ENCODE measurements around the gene PAWR. TPM values are rescaled to one million over a fixed set of nuclear protein-coding genes. Genes with fewer than 3 reads are reported as not detected.

Gene PAWR, protein sequence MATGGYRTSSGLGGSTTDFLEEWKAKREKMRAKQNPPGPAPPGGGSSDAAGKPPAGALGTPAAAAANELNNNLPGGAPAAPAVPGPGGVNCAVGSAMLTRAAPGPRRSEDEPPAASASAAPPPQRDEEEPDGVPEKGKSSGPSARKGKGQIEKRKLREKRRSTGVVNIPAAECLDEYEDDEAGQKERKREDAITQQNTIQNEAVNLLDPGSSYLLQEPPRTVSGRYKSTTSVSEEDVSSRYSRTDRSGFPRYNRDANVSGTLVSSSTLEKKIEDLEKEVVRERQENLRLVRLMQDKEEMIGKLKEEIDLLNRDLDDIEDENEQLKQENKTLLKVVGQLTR
- 1 to 10 TPM; 4.3 to 5.0 TPM for total RNA-seq

DNA sequence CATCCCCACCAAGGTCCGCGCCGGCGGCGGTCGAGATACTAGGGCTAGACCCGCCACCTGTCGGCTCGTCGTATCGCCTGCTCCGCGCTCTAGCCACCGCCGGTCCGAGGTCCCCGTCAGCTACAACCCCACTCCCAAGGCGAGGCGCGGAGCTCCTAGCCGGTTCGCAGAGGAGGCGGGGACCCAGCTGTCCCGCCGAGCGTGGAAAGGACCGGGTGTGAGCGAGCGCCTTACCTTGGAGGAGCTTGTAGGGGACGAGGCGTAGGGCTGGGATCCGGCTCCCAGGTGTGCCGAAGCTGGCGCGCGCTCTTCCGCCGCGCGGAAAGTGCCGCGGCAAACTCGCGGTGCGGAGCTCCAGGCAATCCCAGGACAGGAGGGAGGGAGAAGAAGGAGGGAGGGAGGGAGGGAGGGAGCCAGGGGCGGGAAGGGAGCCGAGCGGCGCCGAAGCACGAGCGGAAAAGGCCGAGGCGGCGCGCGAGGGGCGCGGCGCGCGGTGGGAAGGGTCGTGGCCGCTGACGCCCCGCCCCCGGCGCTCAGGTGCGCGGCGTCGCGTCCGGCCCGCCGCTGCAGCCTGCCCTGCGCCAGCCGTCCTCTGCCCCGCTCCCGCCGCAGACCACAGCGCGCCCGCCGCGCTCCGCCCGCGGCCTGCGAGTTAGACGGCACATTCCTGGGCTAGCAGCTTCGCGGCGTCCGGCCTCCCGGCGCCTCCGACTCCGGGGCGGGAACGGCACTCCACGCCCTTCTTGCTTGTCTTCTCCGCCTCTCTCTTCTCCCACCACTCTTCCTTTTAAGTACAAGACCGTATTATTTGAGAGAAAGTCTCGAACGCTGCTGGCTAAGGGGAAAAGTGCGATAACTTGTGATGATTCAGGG is at the start of gene PAWR:
Gene PAWR (minus strand): TSS at position 327 of the 873 bp plus-strand sequence. CDS start 720 bp downstream, outside the sequence.
- CTCF ChIA-PET, result no interaction called here

DNA sequence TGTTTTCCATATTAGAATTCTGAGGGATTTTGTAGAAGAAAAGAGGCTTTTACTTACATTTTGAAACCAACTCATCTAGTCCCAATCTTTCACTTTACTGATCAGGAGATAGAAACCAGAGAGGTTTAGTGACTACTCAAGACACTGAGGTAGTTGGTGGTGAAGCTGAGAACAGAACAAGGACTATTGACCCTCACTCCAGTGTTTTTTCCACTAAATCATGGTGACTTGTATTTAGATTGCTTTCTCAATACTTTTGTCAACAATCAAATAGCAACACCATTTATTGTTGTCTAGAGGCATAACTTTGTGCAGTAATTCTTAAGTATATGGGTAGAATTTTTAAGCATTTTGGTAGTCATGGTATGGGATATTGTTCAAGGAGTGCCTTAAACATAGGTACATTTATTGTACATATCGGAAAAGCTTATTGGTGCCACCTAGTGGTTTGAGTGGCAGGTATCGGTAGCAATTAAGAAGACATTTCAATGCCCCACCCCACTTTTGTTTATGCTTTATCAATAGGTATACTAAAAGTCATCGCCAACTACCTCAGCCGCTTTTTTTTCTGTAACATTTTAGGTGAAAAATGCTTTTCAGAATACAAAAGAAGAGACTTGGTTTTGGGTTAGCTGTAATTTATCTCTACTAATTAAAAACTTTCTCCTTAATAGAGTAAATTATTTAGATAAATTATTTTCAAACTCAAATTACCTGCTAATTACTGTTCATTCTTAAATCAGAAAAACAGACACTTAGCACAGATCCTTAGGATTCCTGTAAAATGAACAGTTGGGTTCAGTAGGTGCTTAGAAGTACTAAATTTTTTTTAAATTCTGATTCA is 47.3 kb upstream of the PAWR start:
- ChIA-PET POLR2A (no interaction called here), CTCF (interaction anchor here (0.7 kb wide), 2 partner anchors 85 to 186 kb away, joined by 3 read pairs; no protein-coding TSS in a partner anchor)

More for the DNA sequence above, at the start of gene PAWR:
- POLR2A ChIA-PET, result no interaction called here

DNA sequence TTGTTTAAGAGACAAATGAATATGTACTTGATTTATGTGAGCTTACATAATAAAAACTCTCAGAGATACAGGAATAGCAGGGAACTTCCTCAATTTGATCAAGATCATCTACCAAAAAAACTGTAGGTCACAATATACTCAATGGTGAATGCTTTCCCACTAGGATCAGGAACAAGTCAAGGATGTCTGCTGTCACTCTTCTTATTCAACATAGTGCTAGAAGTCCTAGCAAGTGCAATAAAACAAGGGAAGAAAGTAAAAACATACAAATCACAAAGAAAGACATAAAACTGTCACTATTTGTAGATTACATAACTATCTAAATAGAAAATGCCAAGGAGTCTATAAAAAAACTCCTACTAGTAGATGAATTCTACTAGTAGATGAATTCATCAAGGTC is 41.9 kb upstream of the PAWR start:
- POLR2A ChIA-PET, result no interaction called here
- CTCF ChIA-PET, result no interaction called here

DNA sequence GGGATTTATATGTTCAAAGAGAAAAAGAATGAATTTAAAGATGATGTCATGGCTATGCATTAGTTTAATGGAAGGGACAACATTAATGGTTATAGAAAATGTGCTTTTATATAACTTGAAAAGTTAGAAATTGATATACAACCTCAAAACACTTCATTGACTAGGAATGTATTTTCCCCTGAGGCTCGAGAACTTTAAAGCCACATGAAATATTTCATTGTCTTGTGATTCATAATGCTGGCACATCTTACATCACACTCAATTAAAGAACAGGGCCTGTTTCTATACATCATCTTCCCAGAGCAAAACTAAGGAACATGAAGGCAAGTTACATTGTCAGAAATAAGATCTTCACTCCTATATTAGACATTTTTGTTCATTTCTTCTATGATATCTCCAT is 35.2 kb upstream of the PAWR start:
- ChIA-PET POLR2A (no interaction called here), CTCF (interaction anchor here (0.6 kb wide), 1 partner anchor 36 kb away, joined by 3 read pairs; no protein-coding TSS in a partner anchor)

DNA sequence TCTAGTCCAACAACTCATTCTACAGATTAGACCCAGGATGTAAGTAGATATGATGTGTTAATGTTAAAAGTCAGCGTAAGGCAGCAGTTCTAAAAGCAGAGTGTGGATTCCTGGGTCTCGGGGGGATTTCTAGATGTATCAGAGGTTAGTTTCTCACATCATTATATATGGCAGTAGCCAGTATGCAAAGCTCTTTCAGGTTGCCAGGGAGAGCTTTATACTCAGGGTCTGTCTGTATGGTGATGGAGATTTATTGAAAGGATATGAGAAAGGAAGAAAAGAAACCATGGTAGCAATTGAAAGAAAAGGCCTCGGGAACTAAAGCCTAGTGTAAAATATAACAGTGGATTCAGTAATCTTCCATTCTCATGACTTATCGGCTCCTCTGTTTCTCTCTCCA is 26.2 kb upstream of the PAWR start:
- POLR2A ChIA-PET, result no interaction called here

DNA sequence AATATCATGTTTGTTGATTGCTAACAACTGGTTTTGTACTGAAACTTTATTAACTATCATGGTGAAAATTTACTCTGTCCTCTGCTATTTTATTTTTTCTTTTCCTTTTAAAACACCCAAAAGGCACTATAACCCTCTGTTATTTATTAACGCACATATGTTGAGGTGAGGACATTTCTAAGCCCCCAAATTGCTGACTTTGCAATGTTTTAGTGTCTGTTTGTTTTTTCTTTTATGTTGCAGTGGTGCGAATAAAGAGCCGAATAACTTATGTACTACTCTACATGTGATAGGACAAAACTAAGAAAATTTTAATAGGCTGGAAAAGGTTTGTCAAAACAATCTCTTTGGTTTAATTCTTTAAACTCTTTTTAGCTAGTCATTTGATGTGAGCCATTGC is 24.5 kb upstream of the PAWR start:
- ChIA-PET CTCF (no interaction called here), POLR2A (no interaction called here)

More for the DNA sequence above, 26.2 kb upstream of the PAWR start:
- CTCF ChIA-PET, result no interaction called here

DNA sequence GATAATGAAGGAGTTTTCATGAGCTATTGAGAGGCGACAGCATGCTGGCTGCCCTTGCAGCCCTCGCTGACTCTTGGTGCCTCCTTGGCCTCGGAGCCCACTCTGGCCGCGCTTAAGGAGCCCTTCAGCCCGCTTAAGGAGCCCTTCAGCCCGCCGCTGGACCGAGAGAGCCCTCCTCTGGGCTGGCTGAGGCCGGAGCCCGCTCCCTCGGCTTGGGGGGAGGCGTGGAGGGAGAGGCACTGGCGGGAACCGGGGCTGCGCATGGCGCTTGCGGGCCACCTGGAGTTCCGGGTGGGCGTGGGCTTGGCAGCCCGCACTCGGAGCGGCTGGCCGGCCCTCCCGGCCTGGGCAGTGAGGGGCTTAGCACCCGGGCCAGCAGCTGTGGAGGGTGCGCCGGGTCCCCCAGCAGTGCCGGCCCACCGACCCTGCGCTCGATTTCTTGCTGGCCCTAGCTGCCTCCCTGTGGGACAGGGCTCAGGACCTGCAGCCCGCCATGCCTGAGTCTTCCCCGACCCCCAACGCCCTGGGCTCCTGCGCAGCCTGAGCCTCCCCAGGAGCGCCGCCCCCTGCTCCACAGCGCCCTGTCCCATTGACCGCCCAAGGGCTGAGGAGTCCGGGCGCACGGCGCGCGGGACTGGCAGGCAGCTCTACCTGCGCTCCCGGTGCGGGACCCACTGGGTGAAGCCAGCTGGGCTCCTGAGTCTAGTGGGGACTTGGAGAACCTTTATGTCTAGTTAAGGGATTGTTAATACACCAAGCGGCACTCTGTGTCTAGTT is 20.1 kb upstream of the PAWR start:
- CTCF ChIA-PET, result interaction anchor here (0.6 kb wide), 1 partner anchor 60 kb away, joined by 3 read pairs; no protein-coding TSS in a partner anchor

DNA sequence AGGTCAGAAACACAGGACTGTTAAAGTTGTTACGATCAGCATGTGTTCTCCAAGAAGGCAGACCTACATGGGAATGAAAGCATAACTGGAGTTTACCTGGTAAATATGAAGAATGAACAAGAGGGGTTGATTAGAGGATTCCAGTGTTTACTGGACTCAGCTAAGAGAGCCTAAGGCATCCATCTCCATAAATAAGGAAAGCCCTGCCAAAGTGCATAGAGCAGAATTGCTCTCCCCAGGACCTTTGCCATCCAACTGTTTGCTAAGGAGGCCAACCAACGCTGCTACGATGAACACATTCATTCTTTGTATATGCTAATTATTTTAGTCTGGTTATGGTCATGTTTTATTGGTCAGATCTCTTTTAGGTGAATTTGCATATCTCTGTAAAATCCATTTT is 17.1 kb upstream of the PAWR start:
- POLR2A ChIA-PET, result no interaction called here
- CTCF ChIA-PET, result no interaction called here

More for the DNA sequence above, 20.1 kb upstream of the PAWR start:
- POLR2A ChIA-PET, result interaction anchor here (0.6 kb wide), 1 partner anchor 126 kb away, joined by 4 read pairs; no protein-coding TSS in a partner anchor

DNA sequence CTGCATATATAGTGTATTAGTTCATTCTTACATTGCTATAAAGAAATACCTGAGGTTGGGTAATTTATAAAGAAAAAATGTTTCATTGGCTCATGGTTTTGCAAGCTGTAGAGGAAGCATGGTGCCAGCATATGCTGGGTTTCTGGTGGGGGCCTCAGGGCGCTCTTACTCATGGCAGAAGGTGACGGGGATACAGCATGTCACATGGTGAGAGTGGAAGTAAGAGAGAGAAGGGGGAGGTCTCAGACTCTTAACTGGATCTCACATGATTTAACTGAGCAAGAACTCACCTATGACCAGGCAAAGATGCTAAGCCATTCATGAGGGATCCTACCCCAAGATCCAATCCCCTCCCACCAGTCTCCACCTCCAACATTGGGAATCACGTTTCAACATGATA is 15.9 kb upstream of the PAWR start:
- ChIA-PET CTCF (no interaction called here), POLR2A (no interaction called here)

DNA sequence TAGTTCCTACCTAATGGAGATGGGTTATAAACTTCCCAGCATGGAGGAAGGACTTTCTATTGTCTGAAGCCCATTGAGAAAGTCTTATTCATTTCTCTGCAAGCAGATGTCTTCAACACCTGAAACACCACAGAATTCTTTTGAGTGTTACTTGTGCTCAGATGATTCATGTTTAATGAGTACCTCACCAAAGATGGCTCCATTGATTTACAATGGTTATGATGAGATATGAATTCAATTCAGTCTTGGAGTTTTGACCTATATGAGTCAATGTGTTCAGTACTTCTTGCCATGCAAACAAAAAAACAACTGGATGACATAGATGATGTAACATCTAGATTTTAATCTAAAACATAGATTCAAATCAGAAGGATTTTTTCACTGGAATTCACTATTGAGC is 15.4 kb upstream of the PAWR start:
- CTCF ChIA-PET, result no interaction called here
- POLR2A ChIA-PET, result no interaction called here

DNA sequence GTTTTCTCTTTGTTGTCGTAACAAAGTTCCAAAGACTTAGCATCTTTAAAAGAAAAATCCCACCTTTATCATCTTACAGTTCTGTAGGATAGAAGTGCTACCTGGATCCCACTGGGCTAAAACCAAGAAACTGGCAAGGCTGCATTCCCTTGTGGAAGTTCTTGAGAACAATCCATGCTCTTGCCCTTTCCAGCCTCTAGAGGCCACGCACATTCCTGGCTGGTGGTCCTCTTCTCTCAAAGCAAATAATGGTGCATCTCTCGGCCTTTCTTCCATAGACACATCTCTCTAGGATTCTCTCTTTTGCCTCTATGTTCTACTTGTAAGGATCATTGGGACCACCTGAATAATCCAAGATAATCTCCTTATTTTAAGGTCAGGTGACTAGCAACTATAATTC is 8.2 kb upstream of the PAWR start:
- CTCF ChIA-PET, result no interaction called here
- POLR2A ChIA-PET, result no interaction called here

DNA sequence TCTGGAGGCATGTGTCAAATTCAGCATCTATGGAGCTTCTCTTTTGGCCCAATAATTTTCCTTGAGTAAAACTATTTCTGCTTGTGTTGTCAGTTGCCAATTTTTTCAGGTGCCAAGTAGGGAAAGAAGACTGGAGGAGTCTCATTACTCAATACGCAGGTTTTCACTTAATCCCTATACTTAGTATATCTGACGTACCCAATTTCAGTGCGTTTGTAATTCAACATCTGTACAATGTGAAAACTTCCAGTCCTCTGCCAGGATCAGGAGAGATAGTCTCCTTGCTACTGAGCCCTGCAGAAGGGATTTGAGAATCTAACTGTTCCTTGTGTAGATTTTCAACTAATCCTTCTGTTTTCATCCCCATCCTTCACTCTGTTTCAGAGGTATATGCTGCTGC is 5.7 kb upstream of the PAWR start:
- POLR2A ChIA-PET, result no interaction called here
- CTCF ChIA-PET, result no interaction called here

DNA sequence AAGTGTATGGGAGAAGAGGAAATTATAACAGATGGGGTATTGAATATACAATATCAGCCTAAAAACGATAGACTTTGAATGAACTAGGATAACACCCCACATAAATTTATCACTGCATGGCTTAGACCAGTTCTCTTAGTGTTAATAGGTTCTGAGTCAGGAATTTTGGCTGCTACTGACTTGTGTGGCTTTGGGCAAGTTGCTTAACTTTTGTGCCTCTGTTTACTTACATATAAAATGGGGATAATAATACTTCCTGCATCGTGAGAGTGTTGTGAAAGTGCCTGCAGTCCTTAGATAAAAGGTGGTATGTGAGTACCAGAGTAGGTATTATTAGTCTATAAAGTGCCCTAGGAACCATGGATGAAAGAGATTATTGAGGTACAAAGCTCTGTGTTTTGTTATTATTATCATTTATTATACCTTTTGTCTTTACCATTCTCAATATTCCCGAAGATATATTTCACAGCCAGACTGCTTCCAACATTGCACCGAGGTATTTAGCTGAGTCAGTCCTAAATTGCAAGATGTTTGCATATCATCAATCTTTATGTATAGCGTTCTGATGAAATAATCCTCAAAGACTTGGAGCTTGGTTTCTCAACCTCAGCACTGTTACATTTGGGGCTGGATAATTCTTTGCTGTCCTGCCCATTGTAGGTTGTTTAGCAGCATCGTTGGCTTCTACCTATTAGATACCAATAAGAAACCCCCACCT is 2.3 kb upstream of the PAWR start:
- ChIA-PET CTCF (no interaction called here), POLR2A (no interaction called here)

DNA sequence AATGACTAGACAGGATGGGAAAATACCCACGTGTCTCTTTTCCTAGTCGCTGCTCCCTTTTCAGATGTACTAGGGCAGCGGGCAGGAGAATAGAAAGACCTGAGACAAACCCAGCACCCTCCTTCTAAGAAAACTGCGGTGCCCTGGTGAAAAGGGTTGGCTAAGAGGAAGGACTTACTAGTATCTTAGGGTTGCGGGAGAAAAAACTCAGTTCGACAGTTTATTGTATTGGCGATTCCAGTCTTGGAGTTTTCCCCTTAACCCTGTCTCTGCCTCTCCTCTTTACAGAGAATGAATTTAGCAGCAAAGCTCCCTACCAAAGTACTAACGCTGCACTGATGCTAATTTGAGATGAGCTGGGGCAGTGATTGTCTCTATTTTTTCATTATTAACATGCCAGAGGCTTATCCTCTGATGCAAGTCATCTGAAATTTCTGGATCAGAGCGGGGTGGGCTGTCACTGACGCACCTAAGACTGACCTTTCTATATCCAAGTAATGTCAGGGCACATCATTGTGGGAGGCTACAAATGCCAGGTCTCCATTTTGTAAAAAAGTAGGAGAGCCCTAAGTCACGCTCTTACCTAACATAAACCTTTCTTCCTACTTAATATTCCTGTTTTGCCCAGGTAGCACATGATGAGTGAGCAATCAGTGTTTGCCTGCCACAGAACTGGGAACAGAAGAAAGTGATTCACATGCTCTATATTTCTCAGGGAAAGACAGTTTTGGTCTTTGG is 916 bp upstream of the PAWR start:
- ChIA-PET POLR2A (interaction anchor here (0.7 kb wide), 1 partner anchor 350 kb away, joined by 3 read pairs; no protein-coding TSS in a partner anchor), CTCF (no interaction called here)

DNA sequence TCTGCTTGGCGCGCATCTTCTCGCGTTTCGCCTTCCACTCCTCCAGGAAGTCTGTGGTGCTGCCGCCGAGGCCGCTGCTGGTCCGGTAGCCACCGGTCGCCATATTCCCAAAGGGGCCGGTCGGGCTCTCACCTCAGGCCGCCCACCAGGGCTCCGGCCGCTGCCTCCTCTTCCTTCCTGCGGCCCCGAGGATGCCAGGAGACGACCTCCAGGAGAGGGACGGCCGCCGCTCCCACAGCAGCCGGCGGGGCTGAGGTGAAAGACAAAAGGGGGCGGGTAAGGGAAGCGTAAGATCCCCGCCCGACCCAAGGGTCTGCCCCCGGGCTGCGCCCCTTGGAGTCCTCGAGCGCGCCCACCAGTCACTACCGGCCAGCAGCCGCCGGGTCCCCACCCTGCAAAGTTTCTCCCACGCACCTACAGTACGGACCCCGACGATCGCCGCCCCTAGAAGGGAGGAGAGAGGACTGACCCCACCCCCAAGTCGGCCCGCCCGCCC is 574 bp downstream of the PAWR start:
- CTCF ChIA-PET, result no interaction called here
- POLR2A ChIA-PET, result interaction anchor here (1.2 kb wide), 1 partner anchor 11 kb away, joined by 3 read pairs; no protein-coding TSS in a partner anchor

DNA sequence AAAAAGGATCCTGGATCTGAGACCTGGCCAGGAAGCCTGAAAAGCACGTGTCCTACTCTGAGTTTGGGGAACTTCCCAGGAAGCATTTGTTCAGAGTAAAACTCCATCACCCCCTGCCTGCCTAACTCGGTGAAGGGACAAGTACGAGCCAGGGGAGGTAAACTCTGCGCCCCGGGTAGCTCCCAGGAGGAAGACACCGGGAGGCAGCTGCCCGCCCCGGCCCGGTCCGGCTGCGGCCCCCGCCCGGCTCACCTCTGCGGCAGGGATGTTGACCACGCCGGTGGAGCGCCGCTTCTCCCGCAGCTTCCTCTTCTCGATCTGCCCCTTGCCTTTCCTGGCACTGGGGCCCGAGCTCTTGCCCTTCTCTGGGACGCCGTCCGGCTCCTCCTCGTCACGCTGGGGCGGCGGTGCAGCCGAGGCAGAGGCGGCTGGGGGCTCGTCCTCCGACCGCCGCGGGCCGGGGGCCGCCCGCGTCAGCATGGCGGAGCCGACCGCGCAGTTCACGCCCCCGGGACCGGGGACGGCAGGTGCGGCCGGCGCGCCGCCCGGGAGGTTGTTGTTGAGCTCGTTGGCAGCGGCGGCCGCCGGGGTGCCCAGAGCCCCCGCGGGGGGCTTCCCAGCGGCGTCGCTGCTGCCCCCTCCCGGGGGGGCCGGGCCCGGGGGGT is 1.2 kb downstream of the PAWR start:
- ChIA-PET POLR2A (interaction anchor here (1.2 kb wide), 1 partner anchor 10 kb away, joined by 3 read pairs; no protein-coding TSS in a partner anchor), CTCF (no interaction called here)

DNA sequence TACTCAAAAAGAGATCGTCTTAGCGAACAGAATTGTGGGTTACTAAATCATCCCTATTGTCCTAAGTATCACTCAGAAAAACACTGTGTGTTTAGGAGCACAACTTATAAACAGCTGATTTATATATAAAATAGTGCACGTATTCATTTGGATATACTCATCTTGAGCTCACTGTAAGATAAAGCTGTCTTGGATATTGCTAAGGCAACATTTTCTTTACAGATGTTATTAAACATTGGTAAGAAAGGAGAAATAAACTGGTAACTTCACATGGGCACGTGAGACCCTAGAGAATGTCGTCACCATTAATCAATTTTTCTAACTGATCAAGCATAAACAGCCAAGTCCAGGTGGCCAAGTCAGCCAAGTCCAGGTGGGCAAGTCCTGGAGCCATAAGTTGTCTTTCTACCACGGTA is 1.7 kb downstream of the PAWR start:
- POLR2A ChIA-PET, result interaction anchor here (1.2 kb wide), 1 partner anchor 10 kb away, joined by 3 read pairs; no protein-coding TSS in a partner anchor
- CTCF ChIA-PET, result no interaction called here

All from activated CD8-positive, alpha-beta memory T cell treated with anti-CD3 and anti-CD28 coated beads for 36 hours (primary cell).